T-helper 2 cell treated with Interferon-gamma antibody and Interleukin-4, amounts not matched to agents 100 ng/mL and 5 ng/mL, for 36 hours (primary cell): ENCODE results near the gene MEF2B. TPM values are rescaled to one million over a fixed set of nuclear protein-coding genes. Genes with fewer than 3 reads are reported as not detected.
"Not testable (repeated sequence)": the region's sequence is repeated elsewhere in the genome, so short reads cannot be mapped to it uniquely, and the experiment has no call there.

Experiments
- intact Hi-C: fragments of 100-400 bp; cut with micrococcal nuclease; formaldehyde crosslinking; loops from one replicate; pipeline ENCODE4 v1.15.1; 2023
- total RNA-seq: library from RNA; stranded (reverse); gene quantifications from 2 replicates; pipeline ENCODE4 v1.2.3, GENCODE V29; 2022

The MEF2B gene
- total RNA-seq, 1 donor from 2014 or later = 3.3 TPM

GRCh38 chr19:19157808-19158207 lies 12.3 kb downstream of the MEF2B start:
- intact Hi-C loops = no loop called here

- intact Hi-C loops = no loop called here
These were observed 14.4 kb downstream of the MEF2B start for GRCh38 chr19:19155495-19156219.

- intact Hi-C loops = no loop called here
These were observed 15.1 kb downstream of the MEF2B start for GRCh38 chr19:19154768-19155494.

- intact Hi-C loops = no loop called here
These were observed 17.2 kb downstream of the MEF2B start for GRCh38 chr19:19152668-19153384.

- intact Hi-C loops = no loop called here
These were observed 18.6 kb downstream of the MEF2B start for GRCh38 chr19:19151418-19151817.

GRCh38 chr19:19149435-19149834 lies 20.6 kb downstream of the MEF2B start:
- intact Hi-C loops = no loop called here

- intact Hi-C loops = not testable (repeated sequence)
These were observed 21.6 kb downstream of the MEF2B start for GRCh38 chr19:19148504-19148903.

- intact Hi-C loops = no loop called here
These were observed 22.7 kb downstream of the MEF2B start for GRCh38 chr19:19147344-19147743.

- intact Hi-C loops = loop anchor here (1.0 kb wide), 3 partner anchors 28 to 343 kb away; no protein-coding TSS in a partner anchor
These were observed 23.2 kb downstream of the MEF2B start for GRCh38 chr19:19146865-19147264.

GRCh38 chr19:19145684-19146608 lies 24.1 kb downstream of the MEF2B start:
- intact Hi-C loops = loop anchor here (1.0 kb wide), 3 partner anchors 29 to 344 kb away; no protein-coding TSS in a partner anchor

GRCh38 chr19:19145281-19145680 lies 24.8 kb downstream of the MEF2B start:
- intact Hi-C loops = no loop called here

GRCh38 chr19:19142347-19142746 lies 27.7 kb downstream of the MEF2B start:
- intact Hi-C loops = no loop called here

- intact Hi-C loops = no loop called here
These were observed 29.6 kb downstream of the MEF2B start for GRCh38 chr19:19140476-19140875.

- intact Hi-C loops = loop anchor here (1.0 to 5.0 kb wide), 4 partner anchors 75 to 223 kb away; partner anchors contain the start of genes COPE and DDX49
These were observed 30.2 kb downstream of the MEF2B start for GRCh38 chr19:19139876-19140229.

GRCh38 chr19:19138109-19138981 lies 31.7 kb downstream of the MEF2B start, which contains the start of gene TMEM161A:
Gene TMEM161A, minus strand, starts transcription at chr19:19138478. Its CDS starts 50 bp downstream, at chr19:19138428.
- intact Hi-C loops = loop anchor here (1.0 to 5.0 kb wide), 3 partner anchors 74 to 221 kb away; partner anchors contain the start of genes COPE, DDX49, MAU2 and SUGP1

GRCh38 chr19:19137556-19138108 lies 32.4 kb downstream of the MEF2B start:
- intact Hi-C loops = loop anchor here (1.0 to 5.0 kb wide), 3 partner anchors 73 to 220 kb away; partner anchors contain the start of genes COPE, DDX49, MAU2 and SUGP1

- intact Hi-C loops = loop anchor here (5.0 kb wide), 1 partner anchor 218 kb away; the partner anchor contains the start of genes COPE and DDX49
These were observed 34.4 kb downstream of the MEF2B start for GRCh38 chr19:19135713-19136112.

GRCh38 chr19:19134687-19135158 lies 35.3 kb downstream of the MEF2B start:
- intact Hi-C loops = loop anchor here (5.0 kb wide), 1 partner anchor 217 kb away; the partner anchor contains the start of genes COPE and DDX49

GRCh38 chr19:19133985-19134384 lies 36.1 kb downstream of the MEF2B start:
- intact Hi-C loops = no loop called here
